ENCODE data around the gene PTPRN2.
"Not testable (repeated sequence)": the region's sequence is repeated elsewhere in the genome, so short reads cannot be mapped to it uniquely, and the experiment has no call there.

The PTPRN2 gene

DNA sequence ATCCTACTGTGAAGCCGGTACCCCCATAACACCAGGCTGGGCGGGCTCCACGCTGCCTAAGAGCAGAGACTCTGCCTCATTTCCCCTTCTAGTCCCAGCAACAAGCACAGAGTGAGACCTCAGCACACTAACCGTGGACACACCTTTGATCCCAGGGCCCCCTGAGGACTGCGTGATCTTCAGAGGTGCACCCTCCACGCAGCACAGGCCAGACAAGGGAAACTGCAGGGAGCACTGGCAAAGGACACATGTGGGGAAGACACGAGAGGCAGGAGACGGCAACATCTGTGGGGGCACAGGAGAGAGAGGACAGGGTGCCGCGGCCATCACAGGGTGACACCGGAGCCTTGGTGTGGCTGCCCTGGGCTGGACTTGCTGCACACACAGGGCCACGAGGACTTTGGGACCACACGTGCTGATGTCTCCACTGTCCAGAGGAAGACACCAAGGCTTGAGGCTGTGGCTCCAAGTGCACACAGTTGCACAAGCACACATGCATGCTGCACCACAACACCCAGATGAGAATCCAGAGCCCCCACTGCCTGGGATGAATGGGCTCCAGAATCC lies 128.8 kb downstream of the PTPRN2 start:
- no peak for DNase-seq

- no peak for DNase-seq
These were observed 129.5 kb downstream of the PTPRN2 start for GRCh38 chr7:158458096-158458495.

DNA sequence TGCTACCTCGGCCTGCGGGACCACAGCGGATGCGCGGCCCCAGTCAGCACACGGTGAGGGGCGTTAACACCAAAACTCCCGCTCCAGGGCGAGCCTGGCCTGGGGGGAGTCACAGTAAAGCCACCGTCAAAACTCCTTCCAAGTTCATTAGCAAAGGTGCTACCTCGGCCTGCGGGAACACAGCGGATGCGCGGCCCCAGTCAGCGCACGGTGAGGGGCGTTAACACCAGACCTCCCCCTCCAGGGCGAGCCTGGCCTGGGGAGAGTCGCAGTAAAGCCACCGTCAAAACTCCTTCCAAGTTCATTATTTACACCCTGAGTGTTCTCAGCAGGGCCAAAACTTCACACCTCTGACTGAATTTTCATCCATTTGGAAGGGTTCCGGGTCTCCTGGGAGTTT lies 130.0 kb downstream of the PTPRN2 start:
- not testable (repeated sequence) for DNase-seq

DNA sequence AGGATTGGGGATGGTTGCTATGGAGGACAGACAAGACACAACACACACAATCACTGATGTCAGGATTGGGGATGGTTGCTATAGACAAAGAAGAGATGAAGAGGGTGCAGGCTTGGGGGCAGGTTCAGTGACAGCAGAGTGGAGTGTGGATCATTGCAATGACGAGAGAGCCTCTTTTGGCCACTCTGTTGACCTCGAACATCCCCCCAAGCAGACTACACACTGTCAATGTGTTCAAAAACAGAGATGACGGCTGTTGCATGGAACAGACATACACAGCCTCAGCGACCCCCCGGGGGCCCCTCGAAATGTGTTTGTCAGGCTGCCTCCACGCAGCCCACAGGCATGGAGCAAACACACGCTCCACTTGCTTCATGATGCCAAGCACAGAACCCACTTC lies 133.0 kb downstream of the PTPRN2 start:
- DNase-seq = no peak

- no peak for DNase-seq
These were observed 134.0 kb downstream of the PTPRN2 start for GRCh38 chr7:158453663-158454062.

GRCh38 chr7:158452331-158452730 lies 135.3 kb downstream of the PTPRN2 start:
- no peak for DNase-seq

- no peak for DNase-seq
These were observed 137.0 kb downstream of the PTPRN2 start for GRCh38 chr7:158450476-158451124.

- no peak for DNase-seq
These were observed 137.7 kb downstream of the PTPRN2 start for GRCh38 chr7:158449942-158450341.

- no peak for DNase-seq
These were observed 138.4 kb downstream of the PTPRN2 start for GRCh38 chr7:158449266-158449665.

DNA sequence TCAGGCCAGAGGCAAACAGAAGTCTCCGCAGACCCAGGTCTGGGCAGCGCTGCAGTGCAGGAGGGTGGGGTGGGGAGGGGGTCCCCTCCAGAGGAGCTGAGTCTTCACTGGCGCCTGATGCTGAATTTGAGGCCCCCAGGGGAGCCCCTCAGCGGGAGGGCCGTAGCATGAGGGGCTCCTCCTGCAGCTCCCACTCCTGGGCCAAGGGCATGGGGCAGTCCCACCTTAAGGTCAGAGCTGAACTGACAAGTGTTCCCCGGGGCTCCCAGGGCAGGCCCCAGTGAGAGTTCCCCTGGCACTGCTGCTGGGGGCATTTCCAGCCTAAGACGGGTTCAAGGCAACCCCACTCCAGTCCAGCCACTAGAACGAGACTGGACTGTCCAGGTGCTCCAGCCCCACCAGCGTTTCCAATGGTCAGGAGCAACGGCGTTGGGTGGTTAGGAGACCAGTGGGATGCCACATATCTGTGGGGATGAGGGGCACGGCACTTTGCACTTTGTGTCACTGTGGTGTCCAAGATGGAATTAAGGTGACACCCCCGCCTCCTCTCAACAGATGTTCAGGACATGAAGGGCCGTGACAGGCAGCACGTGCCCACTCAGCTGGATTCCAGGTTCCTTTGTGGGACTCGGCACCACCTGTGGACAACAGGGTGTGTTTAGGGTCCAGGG lies 139.1 kb downstream of the PTPRN2 start:
- DNase-seq = no peak

GRCh38 chr7:158447506-158448171 lies 140.0 kb downstream of the PTPRN2 start:
- DNase-seq = no peak

- DNase-seq = no peak
These were observed 140.5 kb downstream of the PTPRN2 start for GRCh38 chr7:158447151-158447505.

- no peak for DNase-seq
These were observed 140.9 kb downstream of the PTPRN2 start for GRCh38 chr7:158446706-158447105.

- no peak for DNase-seq
These were observed 141.3 kb downstream of the PTPRN2 start for GRCh38 chr7:158446281-158446680.

DNA sequence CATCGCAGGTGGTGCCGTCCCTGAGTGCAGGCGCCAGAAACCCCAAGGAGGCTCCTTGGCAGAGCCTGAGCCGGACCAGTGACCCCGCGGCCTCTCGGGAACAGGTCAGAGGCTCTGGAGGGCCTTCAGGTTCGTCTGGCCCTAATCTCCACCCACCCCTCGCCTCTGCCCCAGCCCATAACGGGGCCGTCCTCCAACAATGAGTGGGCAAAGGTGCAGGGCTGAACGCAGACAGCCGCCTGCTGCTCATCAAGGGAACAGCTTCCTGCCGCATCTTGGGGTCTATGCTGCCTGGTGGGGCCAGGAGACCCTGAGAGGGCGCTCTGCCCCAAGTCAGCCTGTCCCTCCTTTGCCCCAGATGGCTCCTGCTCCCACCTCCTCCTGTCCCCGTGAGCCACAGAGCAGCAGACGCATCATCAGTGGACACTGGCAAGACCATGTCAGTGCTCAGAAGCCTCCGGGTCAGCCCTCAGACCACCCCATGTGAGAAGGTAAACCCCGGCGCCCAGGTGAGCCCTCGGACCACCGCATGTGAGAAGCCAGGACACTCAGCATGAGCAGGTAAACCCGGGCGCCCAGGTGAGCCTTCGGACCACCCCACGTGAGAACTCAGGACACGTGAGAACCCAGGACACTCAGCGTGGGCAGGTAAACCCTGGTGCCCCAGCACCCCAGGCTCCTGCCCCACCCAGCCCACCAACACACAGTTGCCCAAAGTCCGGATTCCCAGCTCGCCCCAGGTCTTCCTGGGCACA lies 142.0 kb downstream of the PTPRN2 start:
- DNase-seq = no peak

DNA sequence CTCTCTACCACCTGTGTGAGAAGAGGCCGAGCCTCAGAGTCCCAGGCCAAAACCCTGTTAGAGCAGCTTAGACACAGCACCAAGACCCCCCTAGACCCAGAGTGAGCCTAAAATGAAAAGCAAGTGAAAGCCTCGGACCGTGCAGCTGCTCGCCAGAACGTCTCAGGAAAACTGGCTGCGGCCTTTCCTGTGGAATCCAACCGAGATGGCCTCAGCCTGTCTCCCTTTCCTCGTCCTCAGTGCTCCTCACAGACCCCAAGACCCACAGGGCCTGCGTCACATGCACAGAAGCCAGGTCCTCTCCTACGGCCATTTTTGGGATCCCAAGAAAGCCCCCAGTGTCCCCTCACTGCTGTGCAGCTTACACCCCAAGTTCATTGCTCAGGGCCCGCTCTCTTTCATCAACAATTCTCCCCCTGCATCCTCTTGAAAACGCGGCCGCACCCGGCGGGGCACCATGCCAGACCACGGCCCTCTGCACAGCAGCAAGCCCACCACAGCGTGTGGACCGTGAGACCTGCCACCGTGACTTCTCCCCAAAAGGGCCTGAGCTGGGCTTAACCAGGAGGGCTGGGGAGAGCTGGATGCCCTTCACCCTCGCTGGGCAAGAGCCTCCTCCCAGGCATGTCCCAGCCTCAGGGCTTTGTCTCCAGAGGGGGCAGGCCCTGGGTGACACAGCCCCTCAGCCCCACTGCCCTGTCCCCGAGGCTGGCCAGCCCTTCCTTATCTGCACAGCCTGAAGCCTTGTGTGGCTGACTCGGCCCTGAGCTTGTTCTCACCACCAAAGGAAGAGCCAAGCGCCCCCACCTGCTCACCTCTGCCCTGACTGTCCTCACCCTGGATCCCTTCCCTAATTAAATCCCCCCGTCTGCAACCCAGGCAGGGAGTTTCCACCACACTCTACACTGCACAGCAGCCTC lies 142.9 kb downstream of the PTPRN2 start:
- no peak for DNase-seq

- DNase-seq = no peak
These were observed 143.7 kb downstream of the PTPRN2 start for GRCh38 chr7:158443688-158444483.

DNA sequence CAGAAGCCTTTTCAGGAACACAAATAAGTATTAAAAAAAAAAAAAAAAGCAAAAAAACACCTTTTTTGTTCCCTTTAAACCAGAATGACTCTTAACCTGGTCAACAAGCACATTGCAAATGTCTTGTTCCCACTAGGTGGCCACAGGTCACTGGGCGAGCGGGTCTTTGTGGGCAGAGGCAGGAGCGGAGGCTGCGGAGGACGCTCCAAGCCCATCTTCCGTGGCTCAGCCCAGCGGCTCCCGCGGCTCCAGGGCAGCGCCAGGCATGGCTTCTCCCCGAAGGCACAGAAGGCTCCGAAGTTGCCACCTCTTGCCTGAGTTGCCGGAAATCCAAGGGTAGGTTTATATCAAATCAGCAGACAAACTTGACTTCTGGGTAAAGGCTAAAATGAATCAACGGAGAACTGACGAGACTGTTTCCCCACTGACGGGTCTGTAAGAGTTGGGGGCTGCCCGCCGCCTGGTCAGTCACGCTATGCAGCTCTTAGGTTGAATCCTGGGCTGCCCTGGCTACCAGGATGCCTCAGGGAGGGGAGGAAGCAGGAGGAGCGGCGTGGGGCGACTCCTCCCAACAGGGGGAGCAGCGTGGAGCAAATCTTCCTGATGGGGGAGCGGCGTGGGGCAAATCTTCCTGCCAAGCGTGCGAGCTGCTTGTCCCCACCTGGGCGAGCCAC lies 144.5 kb downstream of the PTPRN2 start:
- no peak for DNase-seq

GRCh38 chr7:158442260-158442659 lies 145.4 kb downstream of the PTPRN2 start:
- peak; percentile 12 to 14 for DNase-seq

- no peak for DNase-seq
These were observed 148.6 kb downstream of the PTPRN2 start for GRCh38 chr7:158439035-158439434.

Data from Kasumi-1 (cell line).